Gastrocnemius medialis (tissue), 4 donors: Measurements from ENCODE around the gene PRCC. TPM values are rescaled to one million over a fixed set of nuclear protein-coding genes. Genes with fewer than 3 reads are reported as not detected.

Experiments used
- ATAC-seq, 2 donors: fragments of 150-250 bp; one replicate each; pipeline ENCODE4 v1.9.1; 2016
- DNase-seq, 2 donors: peaks; one replicate each; pipeline ENCODE4 v3.0.0-alpha.2; 2019
- H3K27ac ChIP-seq, 4 donors: fragments of 200-600 bp; sonication (generic); 1 replicate in 1 of 4; 2 replicates in 3 of 4; pipeline ENCODE4 v1.5.1; 2016 to 2018; ENCODE audit warnings: mild to moderate bottlenecking in 2 of 4, moderate library complexity in 1 of 4
- H3K27me3 ChIP-seq, 3 donors: fragments of 200-600 bp; sonication (generic) in 2 of 3; 1 replicate in 1 of 3; 2 replicates in 2 of 3; pipeline versions ENCODE4 v1.5.1 to v1.6.0; 2016 to 2019; ENCODE audit warnings: mild to moderate bottlenecking in 1 of 3, moderate library complexity in 1 of 3
- H3K36me3 ChIP-seq, 2 donors: fragments of 200-600 bp; sonication (generic) in 1 of 2; one replicate each; pipeline ENCODE4 v1.5.1; 2017 to 2018
- H3K4me1 ChIP-seq, 2 donors: fragments of 200-600 bp; sonication (generic) in 1 of 2; one replicate each; pipeline ENCODE4 v1.5.1; 2016 to 2017; ENCODE audit warnings: mild to moderate bottlenecking in 2 of 2
- H3K4me3 ChIP-seq, 4 donors: fragments of 200-600 bp; sonication (generic) in 3 of 4; 1 replicate in 1 of 4; 2 replicates in 3 of 4; pipeline ENCODE4 v1.5.1; 2016 to 2019; ENCODE audit warnings: mild to moderate bottlenecking in 2 of 4
- H3K9me3 ChIP-seq, 3 donors: fragments of 200-600 bp; sonication (generic) in 2 of 3; 1 replicate in 1 of 3; 2 replicates in 2 of 3; pipeline ENCODE4 v1.5.1; 2016 to 2019
- POLR2A ChIP-seq, 2 donors: fragments of 450-650 bp; IDR thresholded peaks; one replicate each; pipeline ENCODE4 v1.6.1; 2017; ENCODE audit warnings: antibody characterized with exemption in 2 of 2, mild to moderate bottlenecking in 2 of 2, moderate library complexity in 2 of 2
- in situ Hi-C, 4 donors: fragments of 200-750 bp; cut with MboI; loops; one replicate each; pipeline versions ENCODE4 v1.15.0 to v1.8.0; 2017; ENCODE audit warnings: low sequenced_read_pairs in 4 of 4
- intact Hi-C: fragments of 100-400 bp; cut with DNase I; formaldehyde crosslinking; loops from one replicate; pipeline ENCODE4 v1.15.1; 2023; ENCODE audit warnings: low total_unique reads
- total RNA-seq, 4 donors: library from RNA; depleted of rRNA; stranded (reverse); fragments of >200 nt; gene quantifications; one replicate each; pipeline versions ENCODE4 v1.1.0 to v1.2.3, GENCODE V29; 2016
- TF ChIP-seq, protein P1 (sequence below), 5 experiments: fragments of 450-650 bp in 3 of 5; fragments of 200-600 bp in 2 of 5; sonication (generic) in 2 of 5; IDR thresholded peaks in 4 of 5; conservative IDR thresholded peaks in 1 of 5; 1 replicate in 4 of 5; 2 replicates in 1 of 5; pipeline ENCODE4 v1.5.1; 2016 to 2019; ENCODE audit warnings: antibody characterized with exemption in 5 of 5, mild to moderate bottlenecking in 3 of 5, moderate library complexity in 3 of 5

Gene PRCC
- total RNA-seq, 4 donors from 2014 or later = 42.8 to 62.3 (median 46.5) TPM

DNA sequence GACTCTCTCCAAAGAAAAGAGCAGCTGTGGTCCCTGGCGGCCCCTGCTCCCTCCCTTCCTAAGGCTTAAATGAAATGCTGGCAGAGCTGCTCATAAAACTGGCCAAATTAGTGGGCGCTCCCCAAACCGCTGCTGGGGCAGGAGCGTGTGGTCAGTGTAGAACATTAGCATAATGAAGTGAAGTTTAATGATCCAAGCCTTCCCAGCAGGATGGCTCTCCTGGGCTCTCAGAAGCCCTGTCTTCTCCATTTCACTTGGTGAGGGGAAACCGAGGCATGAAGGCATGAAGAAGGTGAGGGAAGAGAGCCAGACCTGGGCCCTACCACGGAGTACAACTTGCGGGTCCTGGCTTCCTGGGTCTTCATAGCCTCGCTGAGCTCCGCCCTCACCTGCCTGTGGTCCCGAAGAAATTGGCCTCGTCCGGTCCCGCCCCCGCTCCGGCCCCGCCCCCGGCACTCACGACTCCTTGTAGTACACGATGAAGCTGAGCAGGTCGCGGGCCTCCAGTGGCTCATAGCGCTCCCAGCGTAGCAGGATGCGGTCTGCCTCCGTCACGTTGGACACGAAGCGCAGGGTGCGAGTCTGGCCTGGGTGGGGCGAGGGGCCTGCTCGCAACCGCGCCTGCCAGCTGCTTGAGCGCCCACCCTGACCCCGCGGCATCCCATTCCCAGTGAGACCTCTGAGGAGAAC is 81.3 kb downstream of the PRCC start:
- H3K36me3 ChIP-seq = no peaks in the 10 kb centered on the region
- no peak overlapping the region for H3K27ac ChIP-seq
- H3K27me3 ChIP-seq = peaks cover 17 to 34% (median 18%) of the 10 kb centered on the region in 3 donors
- in situ Hi-C loops (no loop called here), intact Hi-C loops (no loop called here)
- H3K9me3 ChIP-seq = no peaks in the 10 kb centered on the region
- DNase-seq (no peak), ATAC-seq (no peak)
- no peak overlapping the region for H3K4me3 ChIP-seq
- TF ChIP-seq, protein P1, sequence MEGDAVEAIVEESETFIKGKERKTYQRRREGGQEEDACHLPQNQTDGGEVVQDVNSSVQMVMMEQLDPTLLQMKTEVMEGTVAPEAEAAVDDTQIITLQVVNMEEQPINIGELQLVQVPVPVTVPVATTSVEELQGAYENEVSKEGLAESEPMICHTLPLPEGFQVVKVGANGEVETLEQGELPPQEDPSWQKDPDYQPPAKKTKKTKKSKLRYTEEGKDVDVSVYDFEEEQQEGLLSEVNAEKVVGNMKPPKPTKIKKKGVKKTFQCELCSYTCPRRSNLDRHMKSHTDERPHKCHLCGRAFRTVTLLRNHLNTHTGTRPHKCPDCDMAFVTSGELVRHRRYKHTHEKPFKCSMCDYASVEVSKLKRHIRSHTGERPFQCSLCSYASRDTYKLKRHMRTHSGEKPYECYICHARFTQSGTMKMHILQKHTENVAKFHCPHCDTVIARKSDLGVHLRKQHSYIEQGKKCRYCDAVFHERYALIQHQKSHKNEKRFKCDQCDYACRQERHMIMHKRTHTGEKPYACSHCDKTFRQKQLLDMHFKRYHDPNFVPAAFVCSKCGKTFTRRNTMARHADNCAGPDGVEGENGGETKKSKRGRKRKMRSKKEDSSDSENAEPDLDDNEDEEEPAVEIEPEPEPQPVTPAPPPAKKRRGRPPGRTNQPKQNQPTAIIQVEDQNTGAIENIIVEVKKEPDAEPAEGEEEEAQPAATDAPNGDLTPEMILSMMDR (IDR thresholded peaks at IDR 0.05 in 4 of 5, conservative IDR thresholded peaks at IDR 0.05 in 1 of 5) = no peak
- no peak for TF ChIP-seq POLR2A (IDR thresholded peaks at IDR 0.05)
- peaks cover 0 to 17% of the 10 kb centered on the region in 2 donors for H3K4me1 ChIP-seq

DNA sequence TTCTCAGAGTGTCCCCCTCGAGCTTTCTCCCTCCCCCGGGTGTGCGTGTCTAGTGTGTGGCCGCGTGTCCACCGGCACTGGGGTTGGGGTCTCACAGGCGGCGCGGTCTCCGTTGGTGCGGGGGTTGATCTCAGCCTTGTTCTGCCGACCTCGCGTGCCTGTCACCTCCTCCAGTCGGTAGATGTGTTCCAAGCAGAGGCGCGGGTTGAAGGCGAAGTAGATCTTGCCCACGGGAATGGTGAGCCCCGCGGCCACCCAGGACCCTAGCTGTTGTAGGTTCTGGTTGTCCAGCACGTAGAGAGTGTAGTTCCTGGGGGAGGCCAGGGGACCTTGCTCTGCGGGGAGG is 81.8 kb downstream of the PRCC start:
- intact Hi-C loops (no loop called here), in situ Hi-C loops (no loop called here)
- Histone ChIP-seq H3K27me3 (peaks cover 13 to 29% (median 13%) of the 10 kb centered on the region in 3 donors), H3K4me1 (peaks cover 0 to 17% of the 10 kb centered on the region in 2 donors), H3K27ac (no peak overlapping the region), H3K36me3 (no peaks in the 10 kb centered on the region), H3K4me3 (no peak overlapping the region), H3K9me3 (no peaks in the 10 kb centered on the region)
- DNase-seq = no peak
- TF ChIP-seq, protein P1 (IDR thresholded peaks at IDR 0.05 in 4 of 5, conservative IDR thresholded peaks at IDR 0.05 in 1 of 5) = no peak
- no peak for TF ChIP-seq POLR2A (IDR thresholded peaks at IDR 0.05)
- ATAC-seq = no peak

Other genes starting within 250 kb of the PRCC start
- gene IQGAP3, start 195.0 kb upstream of the PRCC start, total RNA-seq = under 1 TPM in 2 of 4 donors, not detected in 2; 0.20 to 0.55 TPM
- 1 to 10 TPM in 1 of 4 donors, not detected in 3; 3.6 TPM for gene TTC24, start 187.8 kb upstream of the PRCC start, total RNA-seq
- gene NAXE, start 175.8 kb upstream of the PRCC start, total RNA-seq = 10 to 100 TPM; 34.4 to 66.7 (median 46.0) TPM
- gene GPATCH4, start 166.1 kb upstream of the PRCC start, total RNA-seq = 100 to 1,000 TPM in 1 of 4 donors, 10 to 100 TPM in 3; 35.6 to 103 (median 47.6) TPM
- 1 to 10 TPM in 3 of 4 donors, under 1 TPM in 1; 0.53 to 6.0 (median 3.0) TPM for gene HAPLN2, start 148.1 kb upstream of the PRCC start, total RNA-seq
- under 1 TPM in 2 of 4 donors, not detected in 2; 0.26 to 0.29 TPM for gene BCAN, start 125.4 kb upstream of the PRCC start, total RNA-seq
- 10 to 100 TPM; 13.7 to 60.9 (median 26.4) TPM for gene NES, start 90.1 kb upstream of the PRCC start, total RNA-seq
- 1 to 10 TPM in 1 of 4 donors, under 1 TPM in 1, not detected in 2; 0.98 to 1.3 TPM for gene CRABP2, start 62.0 kb upstream of the PRCC start, total RNA-seq
- 10 to 100 TPM; 12.9 to 28.0 (median 17.6) TPM for gene METTL25B, start 39.1 kb upstream of the PRCC start, total RNA-seq
- 10 to 100 TPM in 3 of 4 donors, 1 to 10 TPM in 1; 9.5 to 16.4 (median 15.1) TPM for gene ISG20L2, start 38.8 kb upstream of the PRCC start, total RNA-seq
- 100 to 1,000 TPM in 3 of 4 donors, 10 to 100 TPM in 1; 54.9 to 121 (median 102) TPM for gene MRPL24, start 26.4 kb upstream of the PRCC start, total RNA-seq
- gene HDGF, start 15.9 kb upstream of the PRCC start, total RNA-seq = 100 to 1,000 TPM; 154 to 281 (median 240) TPM
- 1 to 10 TPM in 1 of 4 donors, under 1 TPM in 1, not detected in 2; 0.82 to 1.1 TPM for gene SH2D2A, start 49.3 kb downstream of the PRCC start, total RNA-seq
- not detected for gene INSRR, start 91.6 kb downstream of the PRCC start, total RNA-seq
- under 1 TPM in 2 of 4 donors, not detected in 2; 0.13 to 0.22 TPM for gene NTRK1, start 93.3 kb downstream of the PRCC start, total RNA-seq
- 10 to 100 TPM in 1 of 4 donors, 1 to 10 TPM in 3; 4.3 to 11.2 (median 6.0) TPM for gene PEAR1, start 126.2 kb downstream of the PRCC start, total RNA-seq
- not detected for gene LRRC71, start 153.1 kb downstream of the PRCC start, total RNA-seq